Endothelial cell (in vitro differentiated cells): Measurements from ENCODE around the gene MSN. TPM values are rescaled to one million over a fixed set of nuclear protein-coding genes. Genes with fewer than 3 reads are reported as not detected.

Experiments used
- DNase-seq: peaks from one replicate; pipeline ENCODE4 v3.0.0; 2021; ENCODE audit warnings: low spot score
- H3K27ac Mint-ChIP-seq: one replicate; pipeline ENCODE4 v1.8.0; 2021; ENCODE audit warnings: mixed read lengths, inconsistent platforms; ENCODE audit not compliant: unreplicated experiment
- H3K27me3 Mint-ChIP-seq: one replicate; pipeline ENCODE4 v1.8.0; 2021; ENCODE audit warnings: mild to moderate bottlenecking, moderate library complexity, mixed read lengths, inconsistent platforms; ENCODE audit not compliant: unreplicated experiment
- H3K36me3 Mint-ChIP-seq: one replicate; pipeline ENCODE4 v1.8.0; 2021; ENCODE audit warnings: mild to moderate bottlenecking, low read depth, mixed read lengths, inconsistent platforms; ENCODE audit not compliant: unreplicated experiment
- H3K4me1 Mint-ChIP-seq: one replicate; pipeline ENCODE4 v1.8.0; 2021; ENCODE audit warnings: mild to moderate bottlenecking, mixed read lengths, inconsistent platforms; ENCODE audit not compliant: unreplicated experiment
- H3K4me3 Mint-ChIP-seq: one replicate; pipeline ENCODE4 v1.8.0; 2021; ENCODE audit warnings: mild to moderate bottlenecking, mixed read lengths, inconsistent platforms; ENCODE audit not compliant: unreplicated experiment
- H3K9me3 Mint-ChIP-seq: one replicate; pipeline ENCODE4 v1.8.0; 2021; ENCODE audit warnings: mixed read lengths, inconsistent platforms; ENCODE audit not compliant: unreplicated experiment
- total RNA-seq: library from RNA; stranded (reverse); fragmentation: NEBNext Ultra II Directional; extraction: Animal tissue kit (Norgen Biotek cat#: 25700); gene quantifications from one replicate; pipeline ENCODE4 v1.2.1, GENCODE V29; 2021; ENCODE audit not compliant: unreplicated experiment
- TF ChIP-seq, protein P1 (sequence below): fragments of 200-600 bp; sonication (generic); IDR thresholded peaks from one replicate; pipeline ENCODE4 v1.5.0; 2021; ENCODE audit warnings: antibody characterized with exemption; ENCODE audit not compliant: unreplicated experiment

Gene MSN
- total RNA-seq, 1 donor from 2014 or later = 590 TPM

DNA sequence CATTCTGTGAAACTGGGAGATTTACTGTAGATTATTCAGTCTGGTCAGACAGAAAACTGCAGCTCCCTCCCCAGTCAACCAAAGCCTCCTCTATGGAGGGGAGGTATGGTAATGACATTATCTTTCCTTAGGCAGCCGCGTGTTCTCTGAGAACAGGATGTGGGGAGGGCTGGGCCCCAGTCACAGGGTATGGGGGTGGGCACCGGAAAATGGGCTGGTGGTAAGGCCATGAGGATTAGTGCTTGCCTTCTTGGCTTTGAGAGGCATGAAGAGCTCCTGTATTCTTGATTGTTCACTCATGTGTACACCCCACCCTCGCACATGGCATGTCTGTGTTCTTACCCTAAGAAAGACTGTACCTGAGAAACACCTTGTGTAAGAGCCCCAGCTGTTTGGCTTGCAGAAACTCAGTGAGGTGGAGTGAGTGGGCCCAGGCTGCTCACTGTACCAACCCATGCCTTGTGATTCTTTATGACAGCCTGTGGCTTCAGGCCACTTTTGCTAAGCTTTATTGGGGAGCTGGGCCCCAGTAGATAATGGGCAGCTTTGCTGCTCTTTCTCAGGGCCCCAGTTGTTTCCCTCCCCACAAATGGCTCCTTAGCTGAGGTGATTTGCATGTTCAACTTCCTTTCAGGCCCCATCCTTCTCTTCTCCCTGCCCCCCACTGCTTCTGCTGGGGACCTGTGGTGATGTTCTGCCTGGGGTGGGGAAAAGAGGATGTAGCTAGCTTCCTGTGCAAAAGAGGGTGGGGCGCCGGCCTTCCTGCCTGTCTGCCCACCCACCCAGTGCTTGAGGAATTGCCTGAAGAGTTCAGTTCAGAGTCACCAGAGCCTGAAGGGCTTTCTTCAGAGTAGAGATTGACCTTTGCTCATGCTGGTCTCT, 30.7 kb downstream of the MSN start:
- Mint-ChIP-seq H3K36me3 (peaks cover 21% of the 10 kb centered on the region), H3K4me3 (peak overlapping the region; percentile 47), H3K27ac (peak overlapping the region; percentile 97), H3K4me1 (peaks cover 44% of the 10 kb centered on the region), H3K9me3 (no peaks in the 10 kb centered on the region), H3K27me3 (peaks cover 16% of the 10 kb centered on the region)
- peak; percentile 47 for DNase-seq
- TF ChIP-seq, protein P1, sequence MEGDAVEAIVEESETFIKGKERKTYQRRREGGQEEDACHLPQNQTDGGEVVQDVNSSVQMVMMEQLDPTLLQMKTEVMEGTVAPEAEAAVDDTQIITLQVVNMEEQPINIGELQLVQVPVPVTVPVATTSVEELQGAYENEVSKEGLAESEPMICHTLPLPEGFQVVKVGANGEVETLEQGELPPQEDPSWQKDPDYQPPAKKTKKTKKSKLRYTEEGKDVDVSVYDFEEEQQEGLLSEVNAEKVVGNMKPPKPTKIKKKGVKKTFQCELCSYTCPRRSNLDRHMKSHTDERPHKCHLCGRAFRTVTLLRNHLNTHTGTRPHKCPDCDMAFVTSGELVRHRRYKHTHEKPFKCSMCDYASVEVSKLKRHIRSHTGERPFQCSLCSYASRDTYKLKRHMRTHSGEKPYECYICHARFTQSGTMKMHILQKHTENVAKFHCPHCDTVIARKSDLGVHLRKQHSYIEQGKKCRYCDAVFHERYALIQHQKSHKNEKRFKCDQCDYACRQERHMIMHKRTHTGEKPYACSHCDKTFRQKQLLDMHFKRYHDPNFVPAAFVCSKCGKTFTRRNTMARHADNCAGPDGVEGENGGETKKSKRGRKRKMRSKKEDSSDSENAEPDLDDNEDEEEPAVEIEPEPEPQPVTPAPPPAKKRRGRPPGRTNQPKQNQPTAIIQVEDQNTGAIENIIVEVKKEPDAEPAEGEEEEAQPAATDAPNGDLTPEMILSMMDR = no peak

DNA sequence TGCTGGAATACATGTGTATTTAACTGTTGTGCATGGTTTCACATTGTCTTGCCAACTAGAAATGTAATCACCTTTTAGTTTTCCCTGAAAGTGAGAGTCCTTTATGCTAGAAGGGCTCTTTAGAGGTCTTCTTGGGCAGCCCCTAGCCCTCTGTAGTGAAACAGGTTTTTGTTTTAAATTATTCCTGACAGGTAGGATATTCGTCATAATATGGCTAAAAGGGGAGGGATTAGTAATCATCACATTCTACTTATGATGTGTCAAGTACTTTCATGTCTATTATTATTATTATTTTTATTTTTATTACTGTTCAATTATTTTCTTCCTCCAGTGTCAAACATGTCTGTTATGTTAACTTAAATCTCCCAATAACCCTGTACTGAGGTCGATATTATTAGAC, 35.5 kb downstream of the MSN start:
- TF ChIP-seq, protein P1 = no peak
- no peak for DNase-seq
- Mint-ChIP-seq H3K9me3 (no peaks in the 10 kb centered on the region), H3K27ac (peak overlapping the region; percentile 48), H3K27me3 (peaks cover 16% of the 10 kb centered on the region), H3K4me1 (peaks cover 45% of the 10 kb centered on the region), H3K36me3 (peaks cover 21% of the 10 kb centered on the region), H3K4me3 (no peak overlapping the region)

DNA sequence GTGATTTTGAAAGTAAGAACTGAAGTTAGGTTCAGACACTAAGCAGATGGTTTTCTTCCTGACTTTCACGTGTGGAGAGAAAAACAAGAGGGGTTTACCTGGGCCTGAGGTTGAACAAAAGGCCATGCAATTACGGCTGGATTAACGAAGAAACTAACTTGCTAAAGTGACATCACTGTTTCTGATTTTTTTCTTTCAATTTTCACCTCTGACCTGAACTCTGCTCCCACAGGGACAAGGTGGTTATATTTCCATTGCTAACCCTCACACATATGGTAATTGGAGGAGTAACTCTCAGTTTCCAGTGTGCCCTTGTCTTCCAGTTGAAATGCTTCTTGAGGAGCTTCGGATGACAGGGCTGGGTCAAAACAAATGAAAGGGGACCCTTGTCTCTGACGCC, 38.0 kb downstream of the MSN start:
- peaks cover 45% of the 10 kb centered on the region for H3K4me1 Mint-ChIP-seq
- peak overlapping the region; percentile 67 for H3K4me3 Mint-ChIP-seq
- peak overlapping the region; percentile 89 for H3K27ac Mint-ChIP-seq
- no peak for DNase-seq
- H3K27me3 Mint-ChIP-seq = peaks cover 15% of the 10 kb centered on the region
- no peaks in the 10 kb centered on the region for H3K9me3 Mint-ChIP-seq
- H3K36me3 Mint-ChIP-seq = peaks cover 26% of the 10 kb centered on the region
- TF ChIP-seq, protein P1 = no peak

DNA sequence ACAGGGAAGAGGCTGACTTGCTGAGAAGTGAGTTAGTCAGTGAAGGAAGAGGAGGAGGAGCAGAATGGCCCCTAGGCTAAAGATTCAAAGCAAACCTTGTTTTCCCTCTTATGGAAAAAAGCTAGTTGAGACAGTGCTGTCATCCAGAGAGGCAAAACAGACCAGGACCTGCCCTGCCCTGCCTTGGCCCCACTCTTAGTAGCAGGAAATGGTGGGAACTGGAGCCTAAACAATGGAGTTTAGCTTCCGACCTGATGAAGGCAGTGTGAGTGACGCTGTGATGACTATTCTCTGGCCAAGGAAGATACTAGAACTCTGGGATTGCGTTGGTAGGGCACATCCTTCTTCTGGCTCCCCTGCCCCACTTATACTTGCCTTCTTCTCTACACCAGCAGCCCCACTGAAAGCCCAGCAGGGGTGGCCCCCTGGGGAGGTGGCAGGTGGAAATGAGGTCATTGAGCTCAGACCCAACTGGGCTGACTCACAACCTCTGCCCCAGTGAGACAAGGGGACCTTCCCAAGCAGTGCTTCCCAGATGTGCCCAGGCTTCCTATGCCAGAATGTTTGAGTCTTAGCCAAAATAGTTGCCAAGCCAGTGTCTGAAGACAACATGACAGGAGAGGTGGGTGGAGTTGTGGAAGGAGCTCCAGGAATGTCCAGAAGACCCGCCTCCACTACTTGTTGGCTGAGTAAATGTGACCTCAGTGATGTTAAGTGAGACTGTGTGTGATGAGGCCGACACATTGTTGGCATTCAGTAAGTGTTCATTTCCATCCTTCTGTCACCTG, 38.8 kb downstream of the MSN start:
- no peak for DNase-seq
- peaks cover 40% of the 10 kb centered on the region for H3K4me1 Mint-ChIP-seq
- H3K27me3 Mint-ChIP-seq = peaks cover 14% of the 10 kb centered on the region
- H3K4me3 Mint-ChIP-seq = no peak overlapping the region
- H3K27ac Mint-ChIP-seq = peak overlapping the region; percentile 89
- TF ChIP-seq, protein P1 = no peak
- no peaks in the 10 kb centered on the region for H3K9me3 Mint-ChIP-seq
- H3K36me3 Mint-ChIP-seq = peaks cover 25% of the 10 kb centered on the region
